ENCODE data around the gene NCMAP. TPM values are rescaled to one million over a fixed set of nuclear protein-coding genes. Genes with fewer than 3 reads are reported as not detected.

The NCMAP gene
- total RNA-seq, 1 experiment from 2014 or later, result 0.33 TPM

DNA sequence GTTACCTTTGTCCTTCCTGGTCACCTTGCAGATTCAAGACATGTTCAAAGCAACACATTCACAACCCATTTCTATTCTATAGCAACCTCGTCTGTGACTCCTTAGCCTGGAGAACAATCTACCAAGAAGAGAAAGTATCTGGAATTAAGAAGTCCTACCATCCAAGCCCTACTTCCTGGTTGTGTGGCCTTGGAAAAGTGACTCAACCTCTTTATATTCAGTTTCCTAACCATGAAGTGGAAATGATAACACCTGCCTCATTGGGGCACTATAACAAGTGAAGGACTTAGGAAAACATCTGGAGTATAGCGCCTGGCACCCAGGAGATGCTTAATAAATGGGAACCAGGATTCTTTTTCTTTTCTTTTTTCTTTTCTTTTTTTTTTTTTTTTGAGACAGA lies 50.7 kb downstream of the NCMAP start:
- intact Hi-C loops (cut with micrococcal nuclease; ENCODE audit: unreplicated experiment), result no loop called here

DNA sequence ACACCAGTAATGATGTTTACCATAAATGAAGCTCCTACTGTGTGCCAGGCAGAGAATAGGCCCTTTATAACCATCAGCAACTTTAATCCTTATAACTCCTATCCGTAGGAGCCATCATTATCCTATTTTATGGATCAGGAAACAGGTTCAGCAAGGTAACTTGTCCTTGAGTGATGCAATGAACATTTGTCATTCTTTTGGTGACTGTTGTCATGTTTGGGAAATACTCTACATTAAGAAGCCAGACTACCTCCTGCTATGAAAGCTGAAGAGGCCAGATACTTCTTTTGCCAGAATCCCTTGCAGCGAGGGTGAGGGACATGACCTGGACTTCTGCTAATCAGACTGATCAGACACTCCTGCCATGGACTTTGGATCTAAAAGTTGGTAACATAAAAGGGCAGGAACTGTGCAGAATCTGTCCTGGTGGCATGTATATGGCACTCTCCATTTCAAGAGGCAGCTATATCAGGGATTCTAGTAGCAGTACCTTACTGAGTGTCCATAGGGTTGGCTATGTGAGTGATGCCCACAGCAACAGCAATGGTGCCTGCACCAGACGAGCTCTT lies 54.1 kb downstream of the NCMAP start:
- Histone ChIP-seq H3K27ac (ENCODE audit: low read length) (no peak overlapping the region), H3K9me3 (ENCODE audit: control insufficient read depth, insufficient read depth, low read depth, low read length) (no peaks in the 10 kb centered on the region), H3K4me3 (ENCODE audit: low read depth in 2 of 2, low read length in 2 of 2) (no peak overlapping the region), H3K27me3 (ENCODE audit: control insufficient read depth, insufficient read depth, low read length) (no peaks in the 10 kb centered on the region), H3K36me3 (ENCODE audit: control insufficient read depth, insufficient read depth, low read length) (no peaks in the 10 kb centered on the region), H3K4me1 (ENCODE audit: control insufficient read depth, insufficient read depth, low read length) (no peaks in the 10 kb centered on the region)
- BruUV-seq (replicated peaks), result no TSS peak
- POLR2A ChIA-PET, result no interaction called here
- intact Hi-C loops (cut with micrococcal nuclease; ENCODE audit: unreplicated experiment) (no loop called here), in situ Hi-C loops (cut with HindIII; ENCODE audit: low pct_unique_long_range_greater_than_20kb, low sequenced_read_pairs) (no loop called here)
- no peak for DNase-seq (ENCODE audit: low read depth, low spot score)
- TF ChIP-seq, protein P1, sequence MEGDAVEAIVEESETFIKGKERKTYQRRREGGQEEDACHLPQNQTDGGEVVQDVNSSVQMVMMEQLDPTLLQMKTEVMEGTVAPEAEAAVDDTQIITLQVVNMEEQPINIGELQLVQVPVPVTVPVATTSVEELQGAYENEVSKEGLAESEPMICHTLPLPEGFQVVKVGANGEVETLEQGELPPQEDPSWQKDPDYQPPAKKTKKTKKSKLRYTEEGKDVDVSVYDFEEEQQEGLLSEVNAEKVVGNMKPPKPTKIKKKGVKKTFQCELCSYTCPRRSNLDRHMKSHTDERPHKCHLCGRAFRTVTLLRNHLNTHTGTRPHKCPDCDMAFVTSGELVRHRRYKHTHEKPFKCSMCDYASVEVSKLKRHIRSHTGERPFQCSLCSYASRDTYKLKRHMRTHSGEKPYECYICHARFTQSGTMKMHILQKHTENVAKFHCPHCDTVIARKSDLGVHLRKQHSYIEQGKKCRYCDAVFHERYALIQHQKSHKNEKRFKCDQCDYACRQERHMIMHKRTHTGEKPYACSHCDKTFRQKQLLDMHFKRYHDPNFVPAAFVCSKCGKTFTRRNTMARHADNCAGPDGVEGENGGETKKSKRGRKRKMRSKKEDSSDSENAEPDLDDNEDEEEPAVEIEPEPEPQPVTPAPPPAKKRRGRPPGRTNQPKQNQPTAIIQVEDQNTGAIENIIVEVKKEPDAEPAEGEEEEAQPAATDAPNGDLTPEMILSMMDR (IDR thresholded peaks at IDR 0.05), result no peak
- TF ChIP-seq SIN3A (IDR thresholded peaks at IDR 0.05; ENCODE audit: borderline replicate concordance, insufficient read depth, low read depth, low read length), result no peak
- no peak for TF ChIP-seq TCF7L2 (IDR thresholded peaks at IDR 0.05; ENCODE audit: low read depth, low read length)
- no peak for ATAC-seq
- CTCF ChIA-PET, result no interaction called here

More for the DNA sequence above, 50.7 kb downstream of the NCMAP start:
- BruUV-seq (replicated peaks), result no TSS peak
- Histone ChIP-seq H3K27me3 (ENCODE audit: control insufficient read depth, insufficient read depth, low read length) (no peaks in the 10 kb centered on the region), H3K4me3 (ENCODE audit: low read depth in 2 of 2, low read length in 2 of 2) (no peak overlapping the region), H3K9me3 (ENCODE audit: control insufficient read depth, insufficient read depth, low read depth, low read length) (no peaks in the 10 kb centered on the region), H3K4me1 (ENCODE audit: control insufficient read depth, insufficient read depth, low read length) (no peaks in the 10 kb centered on the region), H3K27ac (ENCODE audit: low read length) (no peak overlapping the region), H3K36me3 (ENCODE audit: control insufficient read depth, insufficient read depth, low read length) (no peaks in the 10 kb centered on the region)
- no peak for TF ChIP-seq POLR2AphosphoS5 (IDR thresholded peaks at IDR 0.05; ENCODE audit: low read depth, low read length)
- no peak for TF ChIP-seq TCF7L2 (IDR thresholded peaks at IDR 0.05; ENCODE audit: low read depth, low read length)
- TF ChIP-seq, protein P2, sequence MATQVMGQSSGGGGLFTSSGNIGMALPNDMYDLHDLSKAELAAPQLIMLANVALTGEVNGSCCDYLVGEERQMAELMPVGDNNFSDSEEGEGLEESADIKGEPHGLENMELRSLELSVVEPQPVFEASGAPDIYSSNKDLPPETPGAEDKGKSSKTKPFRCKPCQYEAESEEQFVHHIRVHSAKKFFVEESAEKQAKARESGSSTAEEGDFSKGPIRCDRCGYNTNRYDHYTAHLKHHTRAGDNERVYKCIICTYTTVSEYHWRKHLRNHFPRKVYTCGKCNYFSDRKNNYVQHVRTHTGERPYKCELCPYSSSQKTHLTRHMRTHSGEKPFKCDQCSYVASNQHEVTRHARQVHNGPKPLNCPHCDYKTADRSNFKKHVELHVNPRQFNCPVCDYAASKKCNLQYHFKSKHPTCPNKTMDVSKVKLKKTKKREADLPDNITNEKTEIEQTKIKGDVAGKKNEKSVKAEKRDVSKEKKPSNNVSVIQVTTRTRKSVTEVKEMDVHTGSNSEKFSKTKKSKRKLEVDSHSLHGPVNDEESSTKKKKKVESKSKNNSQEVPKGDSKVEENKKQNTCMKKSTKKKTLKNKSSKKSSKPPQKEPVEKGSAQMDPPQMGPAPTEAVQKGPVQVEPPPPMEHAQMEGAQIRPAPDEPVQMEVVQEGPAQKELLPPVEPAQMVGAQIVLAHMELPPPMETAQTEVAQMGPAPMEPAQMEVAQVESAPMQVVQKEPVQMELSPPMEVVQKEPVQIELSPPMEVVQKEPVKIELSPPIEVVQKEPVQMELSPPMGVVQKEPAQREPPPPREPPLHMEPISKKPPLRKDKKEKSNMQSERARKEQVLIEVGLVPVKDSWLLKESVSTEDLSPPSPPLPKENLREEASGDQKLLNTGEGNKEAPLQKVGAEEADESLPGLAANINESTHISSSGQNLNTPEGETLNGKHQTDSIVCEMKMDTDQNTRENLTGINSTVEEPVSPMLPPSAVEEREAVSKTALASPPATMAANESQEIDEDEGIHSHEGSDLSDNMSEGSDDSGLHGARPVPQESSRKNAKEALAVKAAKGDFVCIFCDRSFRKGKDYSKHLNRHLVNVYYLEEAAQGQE (IDR thresholded peaks at IDR 0.05; ENCODE audit: insufficient read depth in 1 of 2, low read depth in 2 of 2, low read length in 1 of 2), result no peak
- no peak for TF ChIP-seq SIN3A (IDR thresholded peaks at IDR 0.05; ENCODE audit: borderline replicate concordance, insufficient read depth, low read depth, low read length)
- TF ChIP-seq, protein P1 (IDR thresholded peaks at IDR 0.05), result no peak
- POLR2A ChIA-PET, result interaction anchor here (0.7 kb wide), 1 partner anchor 18 kb away, joined by 4 read pairs; no protein-coding TSS in a partner anchor
- in situ Hi-C loops (cut with HindIII; ENCODE audit: low pct_unique_long_range_greater_than_20kb, low sequenced_read_pairs), result no loop called here
- ATAC-seq (no peak), DNase-seq (ENCODE audit: low read depth, low spot score) (no peak)
- CTCF ChIA-PET, result no interaction called here

All from Panc1 (cell line).